ENCODE results near the gene C4BPB. TPM values are rescaled to one million over a fixed set of nuclear protein-coding genes. Genes with fewer than 3 reads are reported as not detected.

C4BPB gene
- total and polyA plus RNA-seq, 2 of the 8 experiments (the other 6 are each of a cell fraction or from before 2014, with no cell fraction given): not detected

- Histone ChIP-seq H3K9ac (replicated peaks in 1 of 4; ENCODE audit: extremely low read depth in 1 of 4, low read depth in 3 of 4, low read length in 3 of 4) (no peak overlapping the region), H2BK20ac (ENCODE audit: low read length) (no peak overlapping the region), H2AK5ac (ENCODE audit: low read depth, low read length) (no peak overlapping the region), H3K4me3 (ENCODE audit: extremely low read depth in 1 of 4, insufficient read depth in 2 of 4, low read depth in 3 of 4, low read length in 4 of 4) (no peak overlapping the region), H3K4ac (replicated peaks; ENCODE audit: insufficient read length, low read depth, low read length) (no peak overlapping the region), H3K56ac (replicated peaks; ENCODE audit: insufficient read length, low read depth, low read length) (no peak overlapping the region), H2AFZ (ENCODE audit: low read length) (no peak overlapping the region), H4K5ac (ENCODE audit: insufficient read length, low read depth, low read length) (no peak overlapping the region), H3K27ac (ENCODE audit: low read depth, low read length) (no peak overlapping the region), H3K23ac (ENCODE audit: insufficient read length) (no peak overlapping the region), H4K8ac (ENCODE audit: extremely low read depth, insufficient read depth, low read length) (no peak overlapping the region), H3K4me1 (replicated peaks in 1 of 4; ENCODE audit: control insufficient read depth in 3 of 4, insufficient read depth in 4 of 4, low read length in 3 of 4) (no peaks in the 10 kb centered on the region), H3K36me3 (ENCODE audit: control insufficient read depth in 2 of 4, insufficient read depth in 4 of 4, low read length in 3 of 4) (no peaks in the 10 kb centered on the region), H3K14ac (ENCODE audit: insufficient read length) (no peak overlapping the region), H3K18ac (ENCODE audit: extremely low read depth, low read length) (no peak overlapping the region), H3K79me2 (ENCODE audit: control insufficient read depth in 1 of 2, insufficient read depth in 2 of 2, low read length in 2 of 2) (no peaks in the 10 kb centered on the region), H2BK15ac (ENCODE audit: low read length) (no peak overlapping the region), H3K79me1 (ENCODE audit: low read depth, low read length) (no peaks in the 10 kb centered on the region), H3K9me3 (ENCODE audit: insufficient read depth in 2 of 2, low read depth in 1 of 2, low read length in 1 of 2) (no peaks in the 10 kb centered on the region), H3K4me2 (ENCODE audit: insufficient read depth in 1 of 2, low read depth in 2 of 2, low read length in 2 of 2) (no peak overlapping the region), H4K20me1 (replicated peaks in 1 of 2; ENCODE audit: control insufficient read depth in 1 of 2, insufficient read depth in 2 of 2, low read length in 2 of 2) (no peaks in the 10 kb centered on the region), H3K27me3 (replicated peaks in 1 of 4; ENCODE audit: control insufficient read depth in 3 of 4, extremely low read depth in 1 of 4, insufficient read depth in 3 of 4, low read length in 3 of 4) (no peaks in the 10 kb centered on the region), H2BK120ac (replicated peaks; ENCODE audit: low read depth, low read length) (no peak overlapping the region), H2BK12ac (ENCODE audit: low read depth, low read length) (no peak overlapping the region), H4K91ac (replicated peaks; ENCODE audit: insufficient read length, low read length) (no peak overlapping the region), H3K23me2 (ENCODE audit: low read depth, low read length) (no peaks in the 10 kb centered on the region), H2BK5ac (ENCODE audit: low read depth, low read length) (no peak overlapping the region)
- CTCF ChIA-PET (ENCODE audit: partially characterized antibody): interaction anchor here (1.4 kb wide), 1 partner anchor 39 kb away, joined by 3 read pairs; no protein-coding TSS in a partner anchor
- DNase-seq (ENCODE audit: low read depth in 1 of 2, low spot score in 2 of 2): no peak
- POLR2A ChIA-PET (ENCODE audit: partially characterized antibody): no interaction called here
- FAIRE-seq: no peak
- TF ChIP-seq, protein P1, sequence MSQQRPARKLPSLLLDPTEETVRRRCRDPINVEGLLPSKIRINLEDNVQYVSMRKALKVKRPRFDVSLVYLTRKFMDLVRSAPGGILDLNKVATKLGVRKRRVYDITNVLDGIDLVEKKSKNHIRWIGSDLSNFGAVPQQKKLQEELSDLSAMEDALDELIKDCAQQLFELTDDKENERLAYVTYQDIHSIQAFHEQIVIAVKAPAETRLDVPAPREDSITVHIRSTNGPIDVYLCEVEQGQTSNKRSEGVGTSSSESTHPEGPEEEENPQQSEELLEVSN (IDR thresholded peaks at IDR 0.05): no peak
- TF ChIP-seq JUND (IDR thresholded peaks at IDR 0.05; ENCODE audit: low read length) (no peak), GTF2F1 (IDR thresholded peaks at IDR 0.05; ENCODE audit: borderline replicate concordance, low read depth, low read length) (no peak), NRF1 (IDR thresholded peaks at IDR 0.05; ENCODE audit: low read depth, low read length) (no peak), CHD1 (IDR thresholded peaks at IDR 0.05; ENCODE audit: low read depth, low read length) (no peak), TCF12 (IDR thresholded peaks at IDR 0.05; ENCODE audit: low read depth, low read length) (no peak), SP1 (IDR thresholded peaks at IDR 0.05; ENCODE audit: low read depth, low read length) (no peak), SP2 (IDR thresholded peaks at IDR 0.05; ENCODE audit: low read length) (no peak), ASH2L (IDR thresholded peaks at IDR 0.05; ENCODE audit: low read length) (no peak), RXRA (IDR thresholded peaks at IDR 0.05; ENCODE audit: insufficient read depth, low read depth, low read length) (no peak), EZH2 (IDR thresholded peaks at IDR 0.05; ENCODE audit: low read depth, low read length, severe bottlenecking) (no peak), NANOG (IDR thresholded peaks at IDR 0.05; ENCODE audit: insufficient read depth, low read depth, low read length, poor library complexity, severe bottlenecking) (no peak), FOSL1 (IDR thresholded peaks at IDR 0.05; ENCODE audit: insufficient read depth, low read depth, low read length) (no peak), TEAD4 (IDR thresholded peaks at IDR 0.05; ENCODE audit: low read depth, low read length) (no peak)
Measured at GRCh38 chr1:207128336-207128921, 39.8 kb downstream of the C4BPB start.

Measured in H1 (cell line).